ENCODE measurements around the gene GPR17. TPM values are rescaled to one million over a fixed set of nuclear protein-coding genes. Genes with fewer than 3 reads are reported as not detected.

Gene GPR17
- polyA plus RNA-seq, 1 donor (not counting 4 experiments of a cell fraction or from before 2014, with no cell fraction given) = not detected

GRCh38 chr2:127607399-127607908 lies 38.5 kb upstream of the GPR17 start:
- no peak overlapping the region for H3K4me3 ChIP-seq (ENCODE audit: control insufficient read depth in 2 of 3, extremely low read depth in 1 of 3, insufficient read depth in 2 of 3, low read depth in 1 of 3, low read length in 3 of 3)
- H3K27ac ChIP-seq (ENCODE audit: control insufficient read depth, insufficient read depth, low read length) = no peak overlapping the region
- H4K20me1 ChIP-seq (ENCODE audit: control insufficient read depth, extremely low read depth, insufficient read depth, low read length) = no peaks in the 10 kb centered on the region
- H3K9ac ChIP-seq (ENCODE audit: control insufficient read depth, extremely low read depth, insufficient read depth, low read length) = no peak overlapping the region
- no peak overlapping the region for H2AFZ ChIP-seq (ENCODE audit: control insufficient read depth, low read length)
- no peaks in the 10 kb centered on the region for H3K9me1 ChIP-seq (ENCODE audit: control insufficient read depth, extremely low read depth, insufficient read depth, low read length)
- dilution Hi-C loops (cut with MboI; ENCODE audit: extremely low pct_ligation_motif_present, low sequenced_read_pairs) = no loop called here
- H3K36me3 ChIP-seq (ENCODE audit: control insufficient read depth in 2 of 2, extremely low read depth in 1 of 2, insufficient read depth in 2 of 2, low read length in 2 of 2) = no peaks in the 10 kb centered on the region
- H3K9me3 ChIP-seq (ENCODE audit: control insufficient read depth, low read depth, low read length) = no peaks in the 10 kb centered on the region
- no peak overlapping the region for H3K4me2 ChIP-seq (ENCODE audit: control insufficient read depth, extremely low read depth, insufficient read depth, low read depth, low read length)
- no peak for FAIRE-seq
- H3K27me3 ChIP-seq (ENCODE audit: control insufficient read depth, extremely low read depth, insufficient read depth, low read length) = peaks cover 3% of the 10 kb centered on the region
- H3K79me2 ChIP-seq (ENCODE audit: control insufficient read depth, insufficient read depth, low read length) = no peaks in the 10 kb centered on the region
- no peak for DNase-seq (ENCODE audit: low read depth, low spot score)
- no peaks in the 10 kb centered on the region for H3K4me1 ChIP-seq (ENCODE audit: control insufficient read depth, extremely low read depth, insufficient read depth, low read length)
- TF ChIP-seq CTCF (optimal IDR thresholded peaks at IDR 0.05 in 1 of 3, IDR thresholded peaks at IDR 0.05 in 1 of 3, conservative IDR thresholded peaks at IDR 0.05 in 1 of 3; ENCODE audit: extremely low read depth in 1 of 3, insufficient read depth in 2 of 3, low read length in 3 of 3) (no peak), EZH2 (IDR thresholded peaks at IDR 0.05; ENCODE audit: low read length) (no peak)

GRCh38 chr2:127608061-127609030 lies 37.6 kb upstream of the GPR17 start:
- FAIRE-seq = no peak
- TF ChIP-seq CTCF (optimal IDR thresholded peaks at IDR 0.05 in 1 of 3, IDR thresholded peaks at IDR 0.05 in 1 of 3, conservative IDR thresholded peaks at IDR 0.05 in 1 of 3; ENCODE audit: extremely low read depth in 1 of 3, insufficient read depth in 2 of 3, low read length in 3 of 3) = no peak
- no peak for TF ChIP-seq EZH2 (IDR thresholded peaks at IDR 0.05; ENCODE audit: low read length)
- no peak overlapping the region for H3K4me3 ChIP-seq (ENCODE audit: control insufficient read depth in 2 of 3, extremely low read depth in 1 of 3, insufficient read depth in 2 of 3, low read depth in 1 of 3, low read length in 3 of 3)
- no peaks in the 10 kb centered on the region for H4K20me1 ChIP-seq (ENCODE audit: control insufficient read depth, extremely low read depth, insufficient read depth, low read length)
- no peaks in the 10 kb centered on the region for H3K9me3 ChIP-seq (ENCODE audit: control insufficient read depth, low read depth, low read length)
- H3K4me1 ChIP-seq (ENCODE audit: control insufficient read depth, extremely low read depth, insufficient read depth, low read length) = no peaks in the 10 kb centered on the region
- DNase-seq (ENCODE audit: low read depth, low spot score) = no peak
- dilution Hi-C loops (cut with MboI; ENCODE audit: extremely low pct_ligation_motif_present, low sequenced_read_pairs) = no loop called here
- no peak overlapping the region for H3K9ac ChIP-seq (ENCODE audit: control insufficient read depth, extremely low read depth, insufficient read depth, low read length)
- no peak overlapping the region for H2AFZ ChIP-seq (ENCODE audit: control insufficient read depth, low read length)
- no peak overlapping the region for H3K27ac ChIP-seq (ENCODE audit: control insufficient read depth, insufficient read depth, low read length)
- no peak overlapping the region for H3K4me2 ChIP-seq (ENCODE audit: control insufficient read depth, extremely low read depth, insufficient read depth, low read depth, low read length)
- H3K79me2 ChIP-seq (ENCODE audit: control insufficient read depth, insufficient read depth, low read length) = no peaks in the 10 kb centered on the region
- peaks cover 3% of the 10 kb centered on the region for H3K27me3 ChIP-seq (ENCODE audit: control insufficient read depth, extremely low read depth, insufficient read depth, low read length)
- H3K9me1 ChIP-seq (ENCODE audit: control insufficient read depth, extremely low read depth, insufficient read depth, low read length) = no peaks in the 10 kb centered on the region
- no peaks in the 10 kb centered on the region for H3K36me3 ChIP-seq (ENCODE audit: control insufficient read depth in 2 of 2, extremely low read depth in 1 of 2, insufficient read depth in 2 of 2, low read length in 2 of 2)

Measured in keratinocyte (primary cell).